HUES6 (cell line): ENCODE measurements around the gene GCNT3.

ENCODE experiments used
- H3K27ac ChIP-seq: 2 replicates; pipeline ENCODE4 v1.7.0; 2013; ENCODE audit warnings: low read depth, mild to moderate bottlenecking, low read length, inconsistent platforms
- H3K27me3 ChIP-seq: 2 replicates; pipeline ENCODE4 v1.6.1; 2013; ENCODE audit warnings: low read length; ENCODE audit not compliant: control insufficient read depth, insufficient read depth
- H3K36me3 ChIP-seq: 2 replicates; pipeline ENCODE4 v1.6.1; 2013; ENCODE audit warnings: low read length; ENCODE audit not compliant: control insufficient read depth, insufficient read depth
- H3K4me1 ChIP-seq: 2 replicates; pipeline ENCODE4 v1.6.1; 2013; ENCODE audit warnings: low read length; ENCODE audit not compliant: control insufficient read depth, insufficient read depth
- H3K4me3 ChIP-seq: 2 replicates; pipeline ENCODE4 v1.5.1; 2013; ENCODE audit warnings: low read depth, low read length
- H3K9ac ChIP-seq: one replicate; pipeline ENCODE4 v1.6.1; 2013; ENCODE audit warnings: mild to moderate bottlenecking, low read length
- H3K9me3 ChIP-seq: 2 replicates; pipeline ENCODE4 v1.6.1; 2013; ENCODE audit warnings: low read depth, low read length; ENCODE audit not compliant: control insufficient read depth, insufficient read depth

GCNT3 gene

GRCh38 chr15:59591356-59591755 is 20.2 kb upstream of the GCNT3 start:
- H3K4me1 ChIP-seq, result no peaks in the 10 kb centered on the region
- no peaks in the 10 kb centered on the region for H3K27me3 ChIP-seq
- H3K9me3 ChIP-seq, result no peaks in the 10 kb centered on the region
- H3K4me3 ChIP-seq, result no peak overlapping the region
- no peak overlapping the region for H3K27ac ChIP-seq
- H3K9ac ChIP-seq, result no peak overlapping the region
- no peaks in the 10 kb centered on the region for H3K36me3 ChIP-seq

- no peaks in the 10 kb centered on the region for H3K36me3 ChIP-seq
- no peaks in the 10 kb centered on the region for H3K4me1 ChIP-seq
- no peaks in the 10 kb centered on the region for H3K27me3 ChIP-seq
- no peak overlapping the region for H3K4me3 ChIP-seq
- no peaks in the 10 kb centered on the region for H3K9me3 ChIP-seq
- no peak overlapping the region for H3K27ac ChIP-seq
- no peak overlapping the region for H3K9ac ChIP-seq
Observed at GRCh38 chr15:59594493-59594942, 17.1 kb upstream of the GCNT3 start.

- no peaks in the 10 kb centered on the region for H3K27me3 ChIP-seq
- H3K27ac ChIP-seq, result no peak overlapping the region
- H3K9me3 ChIP-seq, result no peaks in the 10 kb centered on the region
- H3K9ac ChIP-seq, result no peak overlapping the region
- H3K4me3 ChIP-seq, result no peak overlapping the region
- no peaks in the 10 kb centered on the region for H3K36me3 ChIP-seq
- no peaks in the 10 kb centered on the region for H3K4me1 ChIP-seq
Observed at GRCh38 chr15:59594991-59595390, 16.6 kb upstream of the GCNT3 start.

GRCh38 chr15:59595434-59595915 is 16.1 kb upstream of the GCNT3 start:
- Histone ChIP-seq H3K27me3 (no peaks in the 10 kb centered on the region), H3K9me3 (no peaks in the 10 kb centered on the region), H3K4me3 (no peak overlapping the region), H3K9ac (no peak overlapping the region), H3K36me3 (no peaks in the 10 kb centered on the region), H3K27ac (no peak overlapping the region), H3K4me1 (no peaks in the 10 kb centered on the region)

- no peaks in the 10 kb centered on the region for H3K36me3 ChIP-seq
- H3K4me1 ChIP-seq, result no peaks in the 10 kb centered on the region
- no peaks in the 10 kb centered on the region for H3K27me3 ChIP-seq
- H3K9me3 ChIP-seq, result 0 out of 2 replicates have a peak, but pooled peaks cover 4% of the 10 kb centered on the region
- no peak overlapping the region for H3K4me3 ChIP-seq
- H3K27ac ChIP-seq, result no peak overlapping the region
- no peak overlapping the region for H3K9ac ChIP-seq
Observed at GRCh38 chr15:59596640-59597039, 14.9 kb upstream of the GCNT3 start.

- Histone ChIP-seq H3K9me3 (peaks cover 5% of the 10 kb centered on the region; the same call in 1 of the 2 replicates), H3K36me3 (no peaks in the 10 kb centered on the region), H3K27ac (no peak overlapping the region), H3K27me3 (no peaks in the 10 kb centered on the region), H3K4me1 (no peaks in the 10 kb centered on the region), H3K9ac (no peak overlapping the region), H3K4me3 (no peak overlapping the region)
Observed at GRCh38 chr15:59598461-59598860, 13.1 kb upstream of the GCNT3 start.

GRCh38 chr15:59605994-59606393 is 5.6 kb upstream of the GCNT3 start:
- H3K4me1 ChIP-seq, result no peaks in the 10 kb centered on the region
- H3K27me3 ChIP-seq, result no peaks in the 10 kb centered on the region
- no peak overlapping the region for H3K9ac ChIP-seq
- peaks cover 21% of the 10 kb centered on the region for H3K9me3 ChIP-seq
- no peak overlapping the region for H3K27ac ChIP-seq
- H3K4me3 ChIP-seq, result no peak overlapping the region
- H3K36me3 ChIP-seq, result no peaks in the 10 kb centered on the region

GRCh38 chr15:59609730-59610712 is 1.6 kb upstream of the GCNT3 start:
- H3K4me3 ChIP-seq, result no peak overlapping the region

GRCh38 chr15:59614153-59614552 is 2.6 kb downstream of the GCNT3 start:
- H3K4me1 ChIP-seq, result no peaks in the 10 kb centered on the region
- no peak overlapping the region for H3K9ac ChIP-seq
- no peak overlapping the region for H3K4me3 ChIP-seq
- H3K9me3 ChIP-seq, result no peaks in the 10 kb centered on the region
- H3K27me3 ChIP-seq, result peaks cover 3% of the 10 kb centered on the region; the same call in 1 of the 2 replicates
- H3K27ac ChIP-seq, result no peak overlapping the region
- no peaks in the 10 kb centered on the region for H3K36me3 ChIP-seq

More at GRCh38 chr15:59609730-59610712, 1.6 kb upstream of the GCNT3 start:
- H3K36me3 ChIP-seq, result no peaks in the 10 kb centered on the region
- H3K27me3 ChIP-seq, result no peaks in the 10 kb centered on the region
- H3K9ac ChIP-seq, result no peak overlapping the region
- no peak overlapping the region for H3K27ac ChIP-seq
- no peaks in the 10 kb centered on the region for H3K4me1 ChIP-seq
- peaks cover 1% of the 10 kb centered on the region for H3K9me3 ChIP-seq

- peaks cover 3% of the 10 kb centered on the region; the same call in 1 of the 2 replicates for H3K27me3 ChIP-seq
- no peak overlapping the region for H3K9ac ChIP-seq
- no peaks in the 10 kb centered on the region for H3K36me3 ChIP-seq
- no peak overlapping the region for H3K27ac ChIP-seq
- no peak overlapping the region for H3K4me3 ChIP-seq
- no peaks in the 10 kb centered on the region for H3K9me3 ChIP-seq
- H3K4me1 ChIP-seq, result no peaks in the 10 kb centered on the region
Observed at GRCh38 chr15:59615661-59616060, 4.1 kb downstream of the GCNT3 start.

GRCh38 chr15:59616379-59616778 is 4.8 kb downstream of the GCNT3 start:
- H3K27ac ChIP-seq, result no peak overlapping the region
- H3K36me3 ChIP-seq, result no peaks in the 10 kb centered on the region
- no peak overlapping the region for H3K9ac ChIP-seq
- H3K9me3 ChIP-seq, result no peaks in the 10 kb centered on the region
- no peak overlapping the region for H3K4me3 ChIP-seq
- no peaks in the 10 kb centered on the region for H3K4me1 ChIP-seq
- H3K27me3 ChIP-seq, result peaks cover 3% of the 10 kb centered on the region; the same call in 1 of the 2 replicates
